Stomach (tissue), 4 donors: ENCODE data around the gene CPXM2.

Source experiments
- CTCF ChIP-seq, 7 experiments: fragments of 450-650 bp in 4 of 7; fragments of 200-600 bp in 3 of 7; sonication (generic) in 3 of 7; IDR thresholded peaks; one replicate each; pipeline ENCODE4 v1.5.1; 2016 to 2019; ENCODE audit warnings: antibody characterized with exemption in 7 of 7, control low read depth in 2 of 7, mild to moderate bottlenecking in 1 of 7
- EP300 ChIP-seq: sonication (generic); formaldehyde crosslinking; IDR thresholded peaks from one replicate; pipeline ENCODE4 v1.6.1; 2017; ENCODE audit warnings: antibody characterized with exemption
- POLR2A ChIP-seq, 4 donors: fragments of 450-650 bp; IDR thresholded peaks; one replicate each; pipeline ENCODE4 v1.6.1; 2016; ENCODE audit warnings: antibody characterized with exemption in 4 of 4, control low read depth in 2 of 4, mild to moderate bottlenecking in 1 of 4, moderate library complexity in 1 of 4

GRCh38 chr10:123939591-123939990 lies 48.0 kb upstream of the CPXM2 start:
- TF ChIP-seq CTCF (IDR thresholded peaks at IDR 0.05) (no peak), EP300 (no peak), POLR2A (IDR thresholded peaks at IDR 0.05) (no peak)
